HG03039 (cell line): ENCODE measurements around the gene FAM228A.

Source experiments
- ATAC-seq: cut with Tn5 transposase; IDR thresholded peaks from one replicate; pipeline ENCODE4 v1.9.1; 2021; ENCODE audit warnings: mild to moderate bottlenecking, moderate library complexity; ENCODE audit not compliant: unreplicated experiment

The FAM228A gene

DNA sequence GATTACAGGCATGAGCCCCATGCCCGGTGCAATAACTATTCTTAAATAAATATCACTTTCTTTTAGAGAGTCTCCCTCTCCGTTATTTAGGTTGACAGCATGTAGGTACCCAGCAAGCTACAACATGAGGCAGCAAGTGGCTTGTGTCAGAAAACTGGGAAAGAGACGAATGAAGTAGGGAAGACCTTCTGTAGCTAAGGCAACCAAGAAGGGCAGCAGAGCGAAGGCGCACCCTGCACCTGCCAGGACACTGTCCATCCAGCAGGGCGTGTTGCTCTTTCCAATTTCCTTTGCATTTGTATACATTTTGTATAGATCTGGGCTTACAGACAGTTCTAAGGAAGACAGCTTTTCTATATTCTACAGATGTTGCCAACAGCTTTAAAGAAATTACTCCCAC is 48.1 kb downstream of the FAM228A start:
- ATAC-seq: no peak

DNA sequence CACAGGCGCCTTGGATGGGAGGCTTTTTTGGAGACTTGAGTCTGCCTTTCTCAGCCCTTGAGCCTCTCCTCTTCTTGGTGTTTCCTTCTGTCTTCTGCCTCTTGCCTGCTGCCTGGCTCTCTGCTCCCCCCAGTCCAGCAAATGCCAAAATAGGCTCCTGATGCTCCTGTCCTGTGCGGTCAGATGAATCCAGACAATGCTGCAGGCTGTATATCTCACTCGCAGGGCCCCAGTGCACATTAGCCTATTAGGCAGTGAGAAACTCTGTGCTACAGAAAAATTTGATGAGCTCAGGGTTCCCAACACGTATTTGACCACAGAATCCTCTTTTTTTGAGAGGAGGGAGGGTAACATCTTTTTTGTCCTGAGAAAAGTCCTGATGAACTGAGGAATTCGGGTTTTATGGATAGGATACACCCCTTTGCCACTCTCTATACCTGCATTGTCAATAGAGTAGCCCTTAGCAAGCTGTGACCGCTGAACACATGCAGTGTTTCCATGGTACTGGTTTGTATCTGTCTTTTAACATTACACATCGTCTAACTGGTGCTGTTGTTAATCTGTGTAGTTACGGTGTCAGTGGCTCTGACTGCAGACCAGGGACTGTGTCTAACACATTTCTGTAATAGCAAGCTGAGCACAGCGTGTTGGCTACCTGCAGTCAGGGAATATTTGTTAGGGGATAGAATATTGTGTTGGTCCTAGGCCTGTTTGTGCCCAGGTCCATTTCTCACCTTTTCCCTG is 50.8 kb downstream of the FAM228A start:
- ATAC-seq: no peak

DNA sequence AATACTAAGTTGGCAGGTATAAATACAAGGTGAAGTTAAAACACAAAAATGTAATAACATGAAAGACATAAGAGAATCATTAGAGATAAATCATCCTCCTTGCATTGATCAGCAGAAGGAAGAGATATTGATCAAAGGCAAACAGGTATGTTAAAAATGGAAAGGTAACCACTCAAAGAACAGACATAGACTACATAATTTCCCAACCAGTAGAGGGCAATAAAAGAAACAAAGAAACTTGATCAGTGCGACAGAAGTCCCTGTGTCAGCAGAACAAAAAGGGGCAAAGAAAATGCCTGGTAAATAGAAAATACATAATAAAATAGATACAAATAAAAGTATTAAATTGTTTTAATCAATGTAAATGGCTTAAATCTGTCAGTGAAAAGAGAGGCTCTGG is 53.6 kb downstream of the FAM228A start:
- ATAC-seq: no peak

DNA sequence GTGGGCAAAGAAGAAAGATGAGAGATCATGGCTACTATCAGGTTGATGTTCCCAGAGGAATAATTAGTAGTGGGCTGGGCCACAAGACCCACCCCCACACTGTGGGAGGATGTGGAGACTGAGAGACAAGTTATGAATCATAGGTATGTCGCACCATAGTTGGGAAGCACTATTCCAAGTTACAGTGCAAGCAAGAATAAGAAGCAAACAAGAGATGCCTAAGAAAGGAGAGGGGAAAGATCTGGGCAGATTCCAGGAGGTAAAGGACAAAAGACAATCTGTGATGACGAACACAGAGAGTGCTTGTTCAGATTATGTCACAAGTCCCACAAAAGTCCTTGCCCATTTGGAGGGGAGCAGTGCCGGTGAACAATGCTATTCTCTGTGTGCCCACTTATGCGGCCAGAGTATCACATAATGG is 56.6 kb downstream of the FAM228A start:
- no peak for ATAC-seq

DNA sequence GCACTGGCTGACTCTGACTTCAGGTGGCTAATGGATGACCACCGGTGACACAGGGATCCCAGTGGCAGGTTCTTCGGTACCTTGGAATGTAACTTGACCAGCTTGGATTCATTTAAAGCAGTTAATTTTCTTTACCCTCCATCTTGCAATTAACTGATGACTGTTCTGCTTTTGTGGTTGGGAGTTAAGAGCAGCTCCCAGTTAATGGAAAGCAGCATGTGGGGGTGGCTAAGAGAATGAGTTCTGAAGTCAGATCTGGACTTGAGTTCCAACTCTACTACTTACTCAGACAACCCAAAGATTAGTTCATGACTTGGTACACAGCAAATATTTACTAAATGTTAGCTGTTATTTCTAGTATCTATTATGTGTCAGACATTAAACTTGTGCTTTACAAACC is 58.5 kb downstream of the FAM228A start:
- no peak for ATAC-seq

DNA sequence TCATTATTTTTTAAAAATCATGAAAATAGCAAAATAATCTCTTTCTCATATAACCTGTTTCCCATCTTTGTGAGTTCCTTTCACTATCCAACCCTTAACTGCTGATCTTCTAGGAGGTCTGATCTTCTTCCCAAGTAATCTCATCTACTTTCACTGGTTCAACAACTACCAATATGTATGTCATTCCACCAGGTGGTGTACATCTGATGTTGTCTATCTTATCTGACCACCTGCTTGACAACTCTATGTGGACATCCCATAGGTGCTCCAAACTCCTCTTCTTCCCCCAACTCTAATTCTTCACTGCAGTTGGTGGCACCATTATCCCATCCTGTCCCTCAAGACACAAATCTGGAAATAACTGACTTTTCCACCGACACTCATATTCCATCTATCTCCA is 62.5 kb downstream of the FAM228A start:
- no peak for ATAC-seq

DNA sequence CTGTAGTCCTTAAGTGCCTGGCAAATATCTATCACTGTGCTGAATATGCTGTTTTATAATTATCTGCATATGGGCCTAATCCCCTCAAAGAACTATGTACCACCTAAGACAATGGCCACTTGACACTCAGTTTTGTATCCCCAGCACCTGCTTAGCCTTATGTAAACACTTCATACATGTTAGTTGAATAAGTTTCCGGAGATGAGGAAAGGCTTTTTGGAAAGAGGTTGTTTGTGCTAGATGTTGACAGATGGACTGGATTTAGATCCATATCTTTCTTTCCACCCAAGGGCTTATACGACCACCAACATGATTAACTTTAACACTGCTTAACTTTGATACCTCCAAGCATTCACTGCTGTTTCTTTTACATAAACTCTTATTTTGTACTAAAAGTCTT is 63.3 kb downstream of the FAM228A start:
- ATAC-seq: no peak

DNA sequence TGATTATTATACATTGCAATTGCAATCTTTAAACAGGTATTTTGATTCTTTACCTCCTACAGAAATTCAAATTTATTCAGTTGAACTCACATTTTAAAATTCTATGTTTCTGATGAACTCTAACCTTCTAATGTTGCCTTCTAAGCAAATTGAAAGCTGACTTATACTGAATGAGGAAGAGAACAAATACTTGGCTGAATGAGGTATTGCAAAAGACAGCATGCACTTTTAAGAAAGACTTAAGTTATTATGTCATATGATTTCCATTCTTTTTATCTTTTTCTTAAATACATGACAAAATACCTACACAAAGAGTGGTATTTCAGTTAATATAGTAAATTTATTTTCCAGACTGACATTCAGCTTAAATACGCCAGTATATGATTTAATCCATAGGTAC is 64.7 kb downstream of the FAM228A start:
- ATAC-seq: no peak
